K562 (cell line): ENCODE measurements around the gene SLCO2B1. TPM values are rescaled to one million over a fixed set of nuclear protein-coding genes. Genes with fewer than 3 reads are reported as not detected.

Experiments
- CBX2 ChIP-seq: fragments of 200-600 bp; sonication (generic); IDR thresholded peaks from one replicate; pipeline ENCODE4 v1.6.1; 2012; ENCODE audit warnings: mild to moderate bottlenecking, low read length, inconsistent platforms; ENCODE audit not compliant: insufficient read depth, poor library complexity, severe bottlenecking
- CC2D1A ChIP-seq: fragments of 450-650 bp; IDR thresholded peaks from 2 replicates; pipeline ENCODE4 v1.6.1; 2017; ENCODE audit warnings: mild to moderate bottlenecking
- COPS2 ChIP-seq: fragments of 450-650 bp; conservative IDR thresholded peaks from 2 replicates; pipeline ENCODE4 v1.6.1; 2016; ENCODE audit warnings: mild to moderate bottlenecking, moderate library complexity
- ESRRB ChIP-seq: fragments of 250-450 bp; sonication (Bioruptor Pico); IDR thresholded peaks from 2 replicates; pipeline ENCODE4 v1.5.0; 2020; ENCODE audit warnings: mild to moderate bottlenecking, moderate library complexity, borderline replicate concordance
- KDM1A ChIP-seq, 2 experiments: fragments of 450-650 bp; IDR thresholded peaks; 2 replicates each; pipeline ENCODE4 v1.6.1; 2016; ENCODE audit warnings: mild to moderate bottlenecking in 2 of 2
- LCOR ChIP-seq: sonication (generic); formaldehyde crosslinking; IDR thresholded peaks from 2 replicates; pipeline ENCODE4 v1.8.0; 2022; ENCODE audit warnings: mild to moderate bottlenecking, missing genetic modification reagents
- MAFK ChIP-seq: IDR thresholded peaks from 2 replicates; pipeline ENCODE4 v1.6.1; 2011; ENCODE audit warnings: low read length, improper control_type of control experiment
- NCOA2 ChIP-seq, 2 experiments: fragments of 450-650 bp; IDR thresholded peaks; 2 replicates each; pipeline ENCODE4 v1.6.1; 2018; ENCODE audit warnings: mild to moderate bottlenecking in 2 of 2, moderate library complexity in 1 of 2; ENCODE audit not compliant: partially characterized antibody in 2 of 2
- PCBP1 ChIP-seq: fragments of 200-400 bp; formaldehyde crosslinking; IDR thresholded peaks from 2 replicates; pipeline ENCODE4 v1.6.1; 2018; ENCODE audit warnings: mild to moderate bottlenecking, low read depth, low read length; ENCODE audit not compliant: poor library complexity, severe bottlenecking
- PKNOX1 ChIP-seq: fragments of 450-650 bp; IDR thresholded peaks from 2 replicates; pipeline ENCODE4 v1.6.1; 2016
- RBM15 ChIP-seq: fragments of 200-400 bp; formaldehyde crosslinking; IDR thresholded peaks from 2 replicates; pipeline ENCODE4 v1.6.1; 2018; ENCODE audit warnings: mild to moderate bottlenecking, low read length, moderate library complexity; ENCODE audit not compliant: insufficient read depth
- RBM39 ChIP-seq: fragments of 200-400 bp; formaldehyde crosslinking; optimal IDR thresholded peaks from 2 replicates; pipeline ENCODE3; 2018; ENCODE audit warnings: low read depth, low read length
- RFX7 ChIP-seq: fragments of 250-450 bp; sonication (Bioruptor Pico); IDR thresholded peaks from 2 replicates; pipeline ENCODE4 v1.5.1; 2021; ENCODE audit warnings: mild to moderate bottlenecking
- SIX5 ChIP-seq, 2 experiments: IDR thresholded peaks; 2 replicates each; pipeline ENCODE4 v1.6.1; 2011; ENCODE audit warnings: low read length in 2 of 2, borderline replicate concordance in 1 of 2, low read depth in 1 of 2, mild to moderate bottlenecking in 1 of 2, moderate library complexity in 1 of 2; ENCODE audit not compliant: insufficient read depth in 1 of 2
- SMARCA5 ChIP-seq: fragments of 450-650 bp; IDR thresholded peaks from 2 replicates; pipeline ENCODE4 v1.6.1; 2016
- SRSF1 ChIP-seq: fragments of 200-400 bp; formaldehyde crosslinking; IDR thresholded peaks from 2 replicates; pipeline ENCODE4 v1.6.1; 2017; ENCODE audit warnings: mild to moderate bottlenecking, low read depth, low read length, moderate library complexity
- TAF1 ChIP-seq: IDR thresholded peaks from 2 replicates; pipeline ENCODE4 v1.6.1; 2011; ENCODE audit warnings: mild to moderate bottlenecking, low read length, moderate library complexity; ENCODE audit not compliant: insufficient read depth, control insufficient read depth, severe bottlenecking; ENCODE audit errors: extremely low read depth
- TEAD2 ChIP-seq: fragments of 450-650 bp; IDR thresholded peaks from 2 replicates; pipeline ENCODE4 v1.6.1; 2016; ENCODE audit warnings: missing genetic modification characterization, control low read depth, missing compliant biosample characterization
- TGIF2 ChIP-seq: sonication (generic); formaldehyde crosslinking; IDR thresholded peaks from 2 replicates; pipeline ENCODE4 v1.8.1; 2022; ENCODE audit warnings: mild to moderate bottlenecking, missing genetic modification reagents, moderate library complexity
- ZBTB1 ChIP-seq: sonication (generic); formaldehyde crosslinking; IDR thresholded peaks from 2 replicates; pipeline ENCODE4 v1.8.1; 2023; ENCODE audit warnings: missing genetic modification reagents, low read depth, mild to moderate bottlenecking, borderline replicate concordance
- ZNF184 ChIP-seq: sonication (generic); formaldehyde crosslinking; IDR thresholded peaks from 2 replicates; pipeline ENCODE4 v1.5.0; 2020; ENCODE audit warnings: missing genetic modification reagents
- ZNF23 ChIP-seq: fragments of 250-450 bp; sonication (Bioruptor Pico); IDR thresholded peaks from 2 replicates; pipeline ENCODE4 v1.4.0; 2020; ENCODE audit warnings: mild to moderate bottlenecking
- ZNF354B ChIP-seq: fragments of 250-450 bp; sonication (Bioruptor Pico); IDR thresholded peaks from 2 replicates; pipeline ENCODE4 v1.4.0; 2020
- polyA plus RNA-seq, 8 experiments: library from polyadenylated mRNA; depleted of rRNA in 4 of 8; stranded (reverse) in 5 of 8; unstranded in 3 of 8; fragments of >200 nt; fragmentation: Nextera tagmentation in 2 of 8; fragmentation: Illumina TruSeq in 1 of 8; extraction: Ambion mirVana in 2 of 8; extraction: Trizol in 1 of 8; gene quantifications; 2 replicates each; pipeline versions ENCODE4 v1.2.1 to v1.2.3, GENCODE V29; 2011 to 2014; ENCODE audit warnings: inconsistent platforms in 1 of 8, missing spikeins in 1 of 8
- total RNA-seq, 7 experiments: library from RNA; depleted of rRNA in 6 of 7; stranded (reverse); fragments of >200 nt in 6 of 7; fragmentation: Illumina TruSeq in 2 of 7; extraction: Trizol in 2 of 7; gene quantifications; 2 replicates each; pipeline versions ENCODE4 v1.2.1 to v1.2.3, GENCODE V29; 2011 to 2021; ENCODE audit warnings: low replicate concordance in 1 of 7
- TF ChIP-seq, protein P1 (sequence below): fragments of 450-650 bp; IDR thresholded peaks from 2 replicates; pipeline ENCODE4 v1.6.1; 2018; ENCODE audit warnings: mild to moderate bottlenecking, low read depth; ENCODE audit not compliant: partially characterized antibody
- TF ChIP-seq, protein P2 (sequence below): sonication (generic); formaldehyde crosslinking; IDR thresholded peaks from 2 replicates; pipeline ENCODE4 v1.8.0; 2022; ENCODE audit warnings: missing genetic modification reagents, mild to moderate bottlenecking, moderate library complexity, borderline replicate concordance

Gene SLCO2B1
- total and polyA plus RNA-seq, 9 of the 15 experiments (the other 6 are each of a cell fraction or from before 2014, with no cell fraction given) = 0.70 to 14.7 (median 7.6) TPM

DNA sequence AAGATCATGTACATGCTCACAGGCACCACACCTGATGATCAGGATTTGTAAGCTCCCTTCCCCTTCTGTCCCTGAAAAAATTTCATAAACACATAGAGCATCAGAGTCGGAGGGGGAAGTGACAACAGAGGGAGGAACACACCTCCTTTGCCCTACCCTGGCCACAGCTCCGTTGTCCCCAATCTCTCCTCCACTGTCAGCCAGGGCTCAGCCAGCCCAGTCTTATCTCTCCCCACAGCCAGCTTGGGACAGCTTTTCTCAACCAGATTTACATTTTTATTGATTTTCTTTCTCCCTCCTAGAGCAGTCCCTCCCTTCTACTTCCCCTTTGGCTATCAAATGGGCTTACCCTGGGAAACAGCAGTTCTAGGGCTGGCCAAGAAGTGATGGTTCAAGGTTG, 57.5 kb downstream of the SLCO2B1 start (continued):
- TF ChIP-seq ZNF23 (CRISPR knock-in tag) (no peak), KDM1A (IDR thresholded peaks at IDR 0.05) (peak; percentile 98 to 99), ZBTB1 (CRISPR knock-in tag) (no peak), MAFK (no peak), TGIF2 (CRISPR knock-in tag) (no peak), TEAD2 (tag) (no peak), ESRRB (CRISPR knock-in tag) (no peak), LCOR (CRISPR knock-in tag) (peak; percentile 79), PCBP1 (no peak), ZNF184 (CRISPR knock-in tag) (no peak), ZNF354B (no peak), PKNOX1 (peak; percentile 78), COPS2 (no peak), NCOA2 (IDR thresholded peaks at IDR 0.05; ENCODE audit: partially characterized antibody in 2 of 2) (no peak), SMARCA5 (no peak), RBM15 (no peak), TAF1 (no peak), RBM39 (no peak), SIX5 (IDR thresholded peaks at IDR 0.05; ENCODE audit: borderline replicate concordance in 1 of 2, insufficient read depth in 1 of 2, low read depth in 1 of 2, low read length in 2 of 2) (no peak), CC2D1A (peak; percentile 66; the same call in 1 of the 2 replicates), RFX7 (no peak), SRSF1 (no peak), CBX2 (no peak)
- TF ChIP-seq, protein P1, sequence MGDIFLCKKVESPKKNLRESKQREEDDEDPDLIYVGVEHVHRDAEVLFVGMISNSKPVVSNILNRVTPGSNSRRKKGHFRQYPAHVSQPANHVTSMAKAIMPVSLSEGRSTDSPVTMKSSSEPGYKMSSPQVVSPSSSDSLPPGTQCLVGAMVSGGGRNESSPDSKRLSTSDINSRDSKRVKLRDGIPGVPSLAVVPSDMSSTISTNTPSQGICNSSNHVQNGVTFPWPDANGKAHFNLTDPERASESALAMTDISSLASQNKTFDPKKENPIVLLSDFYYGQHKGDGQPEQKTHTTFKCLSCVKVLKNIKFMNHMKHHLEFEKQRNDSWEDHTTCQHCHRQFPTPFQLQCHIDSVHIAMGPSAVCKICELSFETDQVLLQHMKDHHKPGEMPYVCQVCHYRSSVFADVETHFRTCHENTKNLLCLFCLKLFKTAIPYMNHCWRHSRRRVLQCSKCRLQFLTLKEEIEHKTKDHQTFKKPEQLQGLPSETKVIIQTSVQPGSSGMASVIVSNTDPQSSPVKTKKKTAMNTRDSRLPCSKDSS = no peak
- TF ChIP-seq, protein P2, sequence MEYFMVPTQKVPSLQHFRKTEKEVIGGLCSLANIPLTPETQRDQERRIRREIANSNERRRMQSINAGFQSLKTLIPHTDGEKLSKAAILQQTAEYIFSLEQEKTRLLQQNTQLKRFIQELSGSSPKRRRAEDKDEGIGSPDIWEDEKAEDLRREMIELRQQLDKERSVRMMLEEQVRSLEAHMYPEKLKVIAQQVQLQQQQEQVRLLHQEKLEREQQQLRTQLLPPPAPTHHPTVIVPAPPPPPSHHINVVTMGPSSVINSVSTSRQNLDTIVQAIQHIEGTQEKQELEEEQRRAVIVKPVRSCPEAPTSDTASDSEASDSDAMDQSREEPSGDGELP (CRISPR knock-in tag) = peak; percentile 79
